Fibroblast of lung (primary cell): ENCODE results near the gene POU2F1. TPM values are rescaled to one million over a fixed set of nuclear protein-coding genes. Genes with fewer than 3 reads are reported as not detected.
A peak's percentile ranks its signal among the peaks of the same experiment; 100 is the strongest.

Source experiments
- DNase-seq, 2 donors: peaks; one replicate each; pipeline versions ENCODE4 v3.0.0 to v3.0.0-alpha.2; 2010; ENCODE audit warnings: low read depth in 2 of 2
- H2AFZ ChIP-seq: 2 replicates; pipeline ENCODE4 v1.5.1; 2012; ENCODE audit warnings: low read length, control low read depth, inconsistent platforms
- H3K27ac ChIP-seq: 2 replicates; pipeline ENCODE4 v1.5.1; 2011; ENCODE audit warnings: low read length, control low read depth; ENCODE audit not compliant: insufficient read depth
- H3K27me3 ChIP-seq: 2 replicates; pipeline ENCODE4 v1.5.1; 2011; ENCODE audit warnings: mild to moderate bottlenecking, low read length; ENCODE audit not compliant: control insufficient read depth, insufficient read depth
- H3K36me3 ChIP-seq: 2 replicates; pipeline ENCODE4 v1.5.1; 2011; ENCODE audit warnings: low read length; ENCODE audit not compliant: control insufficient read depth, insufficient read depth
- H3K4me1 ChIP-seq: 2 replicates; pipeline ENCODE4 v1.5.1; 2011; ENCODE audit warnings: low read length; ENCODE audit not compliant: control insufficient read depth, insufficient read depth; ENCODE audit errors: extremely low read depth
- H3K4me2 ChIP-seq: 2 replicates; pipeline ENCODE4 v1.5.1; 2011; ENCODE audit warnings: low read length, control low read depth; ENCODE audit not compliant: insufficient read depth; ENCODE audit errors: extremely low read depth
- H3K4me3 ChIP-seq, 4 experiments: fragments of 200-600 bp in 1 of 4; sonication (generic) in 1 of 4; replicated peaks in 1 of 4; 2 replicates each; pipeline ENCODE4 v1.5.1; 2011 to 2016; ENCODE audit warnings: low read length in 4 of 4, low read depth in 3 of 4, mild to moderate bottlenecking in 3 of 4, control low read depth in 2 of 4, inconsistent platforms in 1 of 4, mixed read lengths in 1 of 4; ENCODE audit not compliant: insufficient read depth in 1 of 4; ENCODE audit errors: control extremely low read depth in 1 of 4
- H3K79me2 ChIP-seq: 2 replicates; pipeline ENCODE4 v1.5.1; 2012; ENCODE audit warnings: mild to moderate bottlenecking, low read length, inconsistent platforms; ENCODE audit not compliant: control insufficient read depth, insufficient read depth
- H3K9ac ChIP-seq: 2 replicates; pipeline ENCODE4 v1.5.1; 2011; ENCODE audit warnings: mild to moderate bottlenecking, low read length, control low read depth; ENCODE audit not compliant: insufficient read depth
- H3K9me3 ChIP-seq: 2 replicates; pipeline ENCODE4 v1.5.1; 2012; ENCODE audit warnings: low read depth, low read length; ENCODE audit not compliant: control insufficient read depth, insufficient read depth
- H4K20me1 ChIP-seq: 2 replicates; pipeline ENCODE4 v1.5.1; 2011; ENCODE audit warnings: low read length; ENCODE audit not compliant: control insufficient read depth, insufficient read depth; ENCODE audit errors: extremely low read depth
- CTCF ChIP-seq, 2 donors: IDR thresholded peaks in 1 of 2; conservative IDR thresholded peaks in 1 of 2; 1 replicate in 1 of 2; 2 replicates in 1 of 2; pipeline ENCODE4 v1.5.1; 2011 to 2012; ENCODE audit warnings: low read length in 2 of 2, control low read depth in 1 of 2, inconsistent platforms in 1 of 2, low read depth in 1 of 2, mild to moderate bottlenecking in 1 of 2
- EZH2 ChIP-seq: IDR thresholded peaks from 2 replicates; pipeline ENCODE4 v1.5.1; 2012; ENCODE audit warnings: low read length, control low read depth, mild to moderate bottlenecking; ENCODE audit errors: missing control alignments
- polyA plus RNA-seq, 2 donors: library from polyadenylated mRNA; depleted of rRNA in 1 of 2; stranded (reverse) in 1 of 2; unstranded in 1 of 2; fragments of >200 nt; gene quantifications; 2 replicates each; pipeline ENCODE4 v1.2.1, GENCODE V29; 2011 to 2012; ENCODE audit warnings: missing spikeins in 1 of 2
- total RNA-seq: library from RNA; depleted of rRNA; stranded (reverse); fragments of >200 nt; gene quantifications from 2 replicates; pipeline ENCODE4 v1.2.1, GENCODE V29; 2014

The POU2F1 gene
- total and polyA plus RNA-seq, 2 donors (not counting 1 experiment from before 2014, with no cell fraction given) = 3.5 to 4.3 TPM

- H3K4me3 ChIP-seq = no peak overlapping the region
- no peak for DNase-seq
- peaks cover 3% of the 10 kb centered on the region for H3K27me3 ChIP-seq
- no peaks in the 10 kb centered on the region for H3K36me3 ChIP-seq
- H3K27ac ChIP-seq = no peak overlapping the region
- H3K4me2 ChIP-seq = no peak overlapping the region
- TF ChIP-seq CTCF (conservative IDR thresholded peaks at IDR 0.05 in 1 of 2, IDR thresholded peaks at IDR 0.05 in 1 of 2; ENCODE audit: low read depth in 1 of 2, low read length in 2 of 2) (no peak), EZH2 (no peak)
- no peaks in the 10 kb centered on the region for H4K20me1 ChIP-seq
- H3K9ac ChIP-seq = no peak overlapping the region
- no peaks in the 10 kb centered on the region for H3K9me3 ChIP-seq
- no peaks in the 10 kb centered on the region for H3K79me2 ChIP-seq
- no peak overlapping the region for H2AFZ ChIP-seq
- H3K4me1 ChIP-seq = no peaks in the 10 kb centered on the region
Measured at GRCh38 chr1:167206166-167206835, 14.4 kb upstream of the POU2F1 start.

- Histone ChIP-seq H3K79me2 (no peaks in the 10 kb centered on the region), H3K4me2 (no peak overlapping the region), H3K9me3 (no peaks in the 10 kb centered on the region), H2AFZ (no peak overlapping the region), H3K27ac (no peak overlapping the region), H3K9ac (no peak overlapping the region), H3K36me3 (no peaks in the 10 kb centered on the region), H3K4me1 (no peaks in the 10 kb centered on the region), H4K20me1 (no peaks in the 10 kb centered on the region), H3K4me3 (no peak overlapping the region), H3K27me3 (peaks cover 3% of the 10 kb centered on the region)
- DNase-seq = no peak
- TF ChIP-seq EZH2 (no peak), CTCF (conservative IDR thresholded peaks at IDR 0.05 in 1 of 2, IDR thresholded peaks at IDR 0.05 in 1 of 2; ENCODE audit: low read depth in 1 of 2, low read length in 2 of 2) (peak in 1 of 2 donors; percentile 32)
Measured at GRCh38 chr1:167207940-167208623, 12.6 kb upstream of the POU2F1 start.

- H3K27me3 ChIP-seq = peaks cover 3% of the 10 kb centered on the region
- TF ChIP-seq CTCF (conservative IDR thresholded peaks at IDR 0.05 in 1 of 2, IDR thresholded peaks at IDR 0.05 in 1 of 2; ENCODE audit: low read depth in 1 of 2, low read length in 2 of 2) (no peak), EZH2 (no peak)
Measured at GRCh38 chr1:167208624-167208976, 12.1 kb upstream of the POU2F1 start.

More at GRCh38 chr1:167208624-167208976, 12.1 kb upstream of the POU2F1 start:
- Histone ChIP-seq H3K4me3 (no peak overlapping the region), H3K36me3 (no peaks in the 10 kb centered on the region), H4K20me1 (no peaks in the 10 kb centered on the region), H3K4me2 (no peak overlapping the region), H3K9me3 (no peaks in the 10 kb centered on the region), H2AFZ (no peak overlapping the region), H3K79me2 (no peaks in the 10 kb centered on the region), H3K27ac (no peak overlapping the region), H3K9ac (no peak overlapping the region), H3K4me1 (no peaks in the 10 kb centered on the region)
- DNase-seq = no peak
